ENCODE measurements around the gene CD82. TPM values are rescaled to one million over a fixed set of nuclear protein-coding genes. Genes with fewer than 3 reads are reported as not detected.

Gene CD82
- total RNA-seq, 1 donor from 2014 or later, result 228 TPM

DNA sequence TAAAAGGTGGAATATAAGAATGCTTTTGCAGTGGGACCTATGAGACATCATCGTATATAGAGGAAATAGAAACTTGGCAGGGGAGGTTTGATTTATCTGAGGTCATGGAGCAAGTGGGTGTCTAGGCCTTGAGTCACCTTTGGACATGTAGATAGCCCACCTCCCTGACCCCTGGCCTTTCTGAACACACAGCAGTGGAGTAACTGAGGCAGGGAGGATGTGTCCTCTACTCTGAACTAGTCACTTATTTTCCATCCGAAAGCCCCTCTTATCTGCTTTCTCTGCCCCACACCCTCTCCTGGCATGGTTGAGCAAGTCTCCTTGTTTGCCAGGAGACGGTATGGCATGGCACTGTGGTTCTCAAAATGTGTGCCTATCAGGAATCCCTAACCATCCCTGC lies 7.9 kb downstream of the CD82 start:
- intact Hi-C loops (cut with micrococcal nuclease), result no loop called here

DNA sequence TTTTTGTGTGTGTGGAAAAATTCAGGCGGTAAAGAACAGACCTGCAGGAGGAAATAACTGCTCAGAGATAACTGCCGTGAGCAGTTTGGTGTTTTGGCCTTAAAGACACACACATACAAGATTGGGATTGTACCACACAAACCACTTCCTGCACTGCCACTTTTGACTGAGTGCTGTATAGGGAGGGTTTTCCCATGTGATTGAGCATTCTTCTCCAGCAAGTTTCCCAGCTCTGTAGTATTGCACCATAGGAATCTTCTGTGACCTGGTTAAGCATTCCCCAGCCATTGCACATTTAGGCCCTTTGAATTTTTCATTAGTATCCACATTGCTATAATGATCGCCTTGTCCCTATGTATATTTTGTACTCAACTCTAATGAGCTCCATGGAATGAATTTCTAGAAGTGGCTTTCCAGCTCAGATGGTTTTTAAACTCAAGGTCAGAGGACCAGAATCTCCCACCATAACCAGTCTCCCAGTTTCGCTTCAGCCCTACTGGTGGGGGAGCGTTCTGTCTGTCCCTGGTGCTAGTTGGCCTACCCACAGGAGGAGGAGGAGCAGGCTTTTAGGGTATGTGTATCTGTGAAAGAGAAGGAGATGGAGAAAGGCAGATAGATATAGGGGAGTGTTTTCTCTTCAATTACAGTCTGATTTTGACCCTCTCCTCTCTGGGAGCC lies 9.3 kb downstream of the CD82 start:
- intact Hi-C loops (cut with micrococcal nuclease), result loop anchor here (1.0 kb wide), 3 partner anchors 9 to 38 kb away; partner anchors contain the start of gene CD82

DNA sequence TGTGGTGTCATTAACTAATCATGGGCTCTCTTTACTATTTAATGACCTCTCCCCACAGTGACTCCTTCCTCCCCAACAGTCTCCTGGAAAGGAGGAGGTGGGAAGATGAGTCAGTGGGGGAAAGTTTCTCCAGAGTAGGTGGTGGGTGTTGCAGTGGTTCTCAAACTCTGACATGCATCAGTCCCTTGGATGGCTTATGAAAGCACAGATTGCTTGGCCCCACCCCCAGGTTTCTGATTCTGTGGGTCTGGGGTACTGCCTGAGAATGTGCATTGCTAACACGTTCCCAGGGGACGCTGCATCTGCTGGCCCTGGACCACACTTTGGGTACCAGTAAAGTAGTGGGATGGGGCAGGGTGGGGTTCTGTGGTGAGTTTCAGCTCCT lies 9.8 kb downstream of the CD82 start:
- intact Hi-C loops (cut with micrococcal nuclease), result no loop called here

DNA sequence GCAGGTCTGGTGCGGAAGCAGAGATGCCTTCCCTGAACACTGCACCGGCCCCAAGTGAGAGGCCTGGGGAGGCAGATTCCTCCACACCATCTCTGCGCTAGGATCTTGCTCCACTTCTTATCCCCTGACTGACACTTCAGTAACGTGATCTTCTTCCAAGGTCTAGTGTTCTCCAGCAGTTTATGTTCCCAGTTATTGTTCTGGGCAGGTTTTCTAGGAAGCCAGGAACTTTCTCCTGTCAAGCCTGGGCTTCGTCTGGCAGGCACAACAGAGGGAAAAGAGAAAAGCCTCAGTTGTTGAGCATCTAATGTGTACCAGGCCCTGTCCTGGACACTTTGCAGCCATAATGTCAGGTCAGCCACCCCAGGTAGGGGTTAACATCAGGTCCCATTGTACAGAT lies 10.5 kb downstream of the CD82 start:
- intact Hi-C loops (cut with micrococcal nuclease), result no loop called here

DNA sequence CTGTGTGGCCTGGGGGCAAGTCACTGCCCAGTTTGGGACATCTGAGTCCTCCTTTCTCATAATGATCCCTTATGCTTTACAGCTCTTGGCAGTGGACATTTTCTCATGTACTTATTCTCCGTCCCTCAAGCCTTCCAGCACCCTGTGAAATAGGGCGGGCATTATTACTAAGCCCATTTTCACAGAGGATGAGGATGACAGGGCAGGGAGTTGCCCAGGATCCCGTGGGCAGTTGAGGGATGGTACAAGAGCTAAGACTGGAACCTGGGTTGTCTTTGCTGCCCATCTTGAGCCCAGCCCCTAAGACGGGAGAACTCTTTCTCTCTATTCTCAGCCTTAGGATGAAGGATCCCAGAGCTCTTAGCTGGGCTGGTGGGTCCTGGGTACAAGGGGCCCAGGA lies 11.2 kb downstream of the CD82 start:
- intact Hi-C loops (cut with micrococcal nuclease), result no loop called here

DNA sequence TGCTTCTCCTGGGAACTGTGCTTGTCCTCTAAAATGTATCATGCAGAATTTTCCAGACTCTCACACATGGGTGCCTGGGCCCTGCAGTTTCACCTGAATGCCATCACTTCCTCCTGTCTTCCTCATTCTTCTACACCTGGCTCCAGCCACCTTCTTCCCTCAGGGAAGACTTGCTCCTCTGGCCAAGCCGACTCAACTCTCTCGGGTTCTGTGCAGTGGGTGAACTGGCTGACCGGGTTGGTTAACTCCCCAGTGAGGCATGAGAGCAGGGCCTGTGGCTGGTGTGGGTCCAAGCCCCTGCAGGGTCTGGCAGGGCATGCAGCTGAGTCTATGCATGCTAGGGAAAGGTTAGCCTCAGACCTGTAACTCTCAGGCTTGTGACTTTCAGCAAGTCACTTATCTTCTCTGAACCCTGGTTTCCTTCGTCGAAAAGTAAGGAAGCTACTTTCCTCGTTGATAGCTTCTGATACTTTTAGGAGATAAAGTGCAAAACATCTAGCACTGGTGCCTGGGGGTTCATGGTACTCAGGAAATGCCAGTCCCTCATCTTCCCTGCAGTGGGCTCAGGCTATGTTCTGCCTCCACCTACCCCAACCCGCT lies 11.9 kb downstream of the CD82 start:
- intact Hi-C loops (cut with micrococcal nuclease), result no loop called here

DNA sequence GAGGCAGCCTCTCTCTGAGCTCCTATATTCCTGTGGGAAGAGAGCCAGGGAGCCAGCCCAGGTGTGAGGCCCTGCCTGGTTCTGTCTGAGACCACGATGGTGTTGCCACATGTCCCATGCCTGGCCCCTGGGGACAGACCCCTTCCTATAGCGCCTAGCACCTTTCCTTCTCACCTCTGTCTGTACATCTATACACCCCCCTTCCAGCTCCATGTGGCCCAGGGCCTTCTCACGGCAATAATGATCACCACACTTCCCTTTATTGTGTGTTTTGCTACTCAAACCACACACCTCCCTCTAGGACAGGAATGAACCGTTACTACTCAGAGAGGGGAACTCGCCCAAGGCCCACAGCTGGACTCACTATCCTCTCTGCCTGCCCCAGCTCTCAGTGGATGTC lies 12.8 kb downstream of the CD82 start:
- intact Hi-C loops (cut with micrococcal nuclease), result no loop called here

DNA sequence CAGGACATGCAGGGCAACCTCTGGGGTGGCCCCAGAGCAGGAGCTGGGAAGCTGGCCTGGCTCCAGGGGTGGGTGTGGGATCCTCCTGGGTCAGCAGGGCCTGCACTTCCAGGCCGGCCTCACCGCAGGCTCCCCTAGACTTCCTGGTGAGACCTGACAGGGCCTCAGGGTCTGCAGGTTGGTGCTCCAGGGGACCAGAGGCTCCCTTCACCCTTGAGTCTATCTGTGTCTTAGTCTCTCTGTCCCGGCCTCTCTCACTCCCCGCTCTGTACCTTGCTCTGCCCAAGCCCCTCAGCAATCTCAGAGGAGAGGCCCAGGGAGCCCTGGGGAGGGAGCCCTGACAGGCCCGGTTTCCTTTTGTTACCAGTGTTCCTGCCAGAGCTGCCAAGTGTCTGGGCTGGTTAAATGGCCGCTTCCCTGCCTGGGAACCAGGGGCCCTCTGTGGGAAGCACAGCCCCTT lies 13.9 kb downstream of the CD82 start:
- intact Hi-C loops (cut with micrococcal nuclease), result no loop called here

DNA sequence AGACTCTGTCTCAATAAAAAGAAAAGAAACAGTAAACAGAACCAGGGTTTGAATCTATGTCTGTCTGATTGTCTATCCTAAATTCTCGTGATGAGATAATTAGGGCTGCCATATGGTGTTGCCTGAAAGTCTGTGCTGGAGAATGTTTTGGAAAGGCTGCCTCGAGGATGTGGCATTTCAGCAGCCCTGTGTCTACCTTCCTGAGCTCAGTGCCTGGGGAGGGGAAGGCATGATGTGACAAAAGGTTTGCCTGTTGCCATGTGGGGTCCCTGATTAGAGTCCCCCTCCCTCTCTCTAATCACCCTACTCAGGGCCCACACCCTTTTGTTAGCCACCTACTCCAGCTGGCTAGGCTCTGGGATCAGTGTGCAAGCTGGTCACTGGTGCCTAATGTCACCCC lies 15.2 kb downstream of the CD82 start:
- intact Hi-C loops (cut with micrococcal nuclease), result no loop called here

DNA sequence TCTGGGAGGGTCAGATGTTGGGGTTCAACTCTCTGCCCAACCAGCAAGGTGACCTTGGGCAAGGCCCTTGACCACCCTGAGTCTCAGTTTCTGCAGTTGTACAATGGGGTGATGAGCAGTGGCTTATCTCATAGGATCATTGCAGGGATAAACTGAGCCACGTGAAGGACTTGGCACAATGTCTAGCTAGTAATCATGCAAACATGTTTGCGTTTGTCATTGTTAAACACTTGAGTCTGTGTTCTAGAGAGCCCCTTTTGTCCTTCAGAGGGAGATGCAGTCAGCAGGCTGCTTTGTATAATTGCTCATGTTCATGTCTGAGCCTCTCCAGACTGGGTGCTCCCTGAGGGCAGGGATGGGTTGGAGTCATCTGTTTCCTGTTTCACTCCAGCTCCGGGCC lies 15.8 kb downstream of the CD82 start:
- intact Hi-C loops (cut with micrococcal nuclease), result no loop called here

DNA sequence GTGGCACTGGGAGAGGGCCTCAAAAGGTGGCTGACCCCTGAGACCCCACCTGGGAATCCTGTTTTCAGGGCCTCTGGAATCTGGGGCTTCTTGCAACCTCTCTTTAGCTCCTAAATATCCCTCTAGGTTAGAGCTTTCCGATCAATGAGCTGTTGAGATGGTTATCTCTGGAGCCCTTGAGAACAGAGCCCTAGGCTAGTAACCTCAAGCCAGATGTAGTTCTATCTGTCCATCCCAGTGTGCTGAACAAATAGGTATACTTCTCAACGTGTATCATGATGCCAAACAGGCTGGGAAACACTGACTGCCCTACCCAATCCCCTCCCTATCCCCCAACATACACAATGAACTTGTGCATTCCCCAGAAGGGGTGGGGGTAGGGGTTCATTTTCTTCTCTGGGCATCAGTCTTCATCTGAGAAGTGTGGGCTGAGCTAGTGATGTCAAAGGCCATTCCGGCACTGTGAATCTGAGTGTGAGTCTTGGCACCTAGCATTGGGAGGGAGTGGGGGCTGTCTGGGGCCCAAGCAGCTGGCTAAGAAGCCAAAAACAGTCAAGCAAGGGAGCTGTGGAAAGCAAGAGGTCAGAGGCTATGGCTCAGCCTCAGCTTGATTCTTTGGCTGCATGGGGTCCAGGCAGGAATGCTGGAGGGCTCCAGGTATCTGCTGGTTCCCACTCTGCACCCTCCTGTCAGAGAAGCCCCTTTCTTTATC lies 17.3 kb downstream of the CD82 start:
- intact Hi-C loops (cut with micrococcal nuclease), result no loop called here

DNA sequence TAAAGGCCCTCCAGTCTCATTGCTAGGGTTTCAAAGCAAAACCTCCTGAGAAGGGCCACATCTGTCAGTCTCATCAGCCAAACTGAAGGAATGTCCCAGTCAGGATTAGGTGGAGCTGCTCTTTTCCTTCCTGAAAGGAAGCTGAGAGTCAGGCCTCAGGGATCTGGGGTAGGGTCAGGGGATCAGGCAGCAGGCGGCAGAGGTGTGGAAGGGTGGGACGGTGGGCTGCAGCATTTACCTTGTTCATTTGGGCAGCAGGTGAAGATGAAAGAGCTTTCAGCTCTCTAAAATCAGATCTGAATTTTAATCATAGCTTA lies 17.8 kb downstream of the CD82 start:
- intact Hi-C loops (cut with micrococcal nuclease), result no loop called here

DNA sequence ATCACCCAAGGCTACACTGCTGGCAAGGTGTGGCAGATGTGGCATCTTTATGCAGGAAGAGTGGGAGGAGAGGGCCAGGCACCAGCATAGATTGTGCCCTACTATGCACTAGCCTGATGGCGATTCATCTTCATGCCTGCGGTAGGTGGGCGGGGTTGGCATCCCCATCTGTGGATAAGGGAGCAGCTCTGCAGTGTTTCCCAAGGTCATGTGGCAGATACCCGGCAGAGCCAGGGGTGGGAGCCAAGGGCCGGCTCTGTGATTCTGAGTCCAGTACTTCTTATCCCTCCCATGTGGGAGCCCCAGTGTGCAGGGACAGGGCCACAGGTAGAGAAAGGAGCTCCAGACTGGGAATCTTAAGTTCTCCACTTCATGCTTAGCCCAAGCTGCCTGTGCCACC lies 20.0 kb downstream of the CD82 start:
- intact Hi-C loops (cut with micrococcal nuclease), result no loop called here

DNA sequence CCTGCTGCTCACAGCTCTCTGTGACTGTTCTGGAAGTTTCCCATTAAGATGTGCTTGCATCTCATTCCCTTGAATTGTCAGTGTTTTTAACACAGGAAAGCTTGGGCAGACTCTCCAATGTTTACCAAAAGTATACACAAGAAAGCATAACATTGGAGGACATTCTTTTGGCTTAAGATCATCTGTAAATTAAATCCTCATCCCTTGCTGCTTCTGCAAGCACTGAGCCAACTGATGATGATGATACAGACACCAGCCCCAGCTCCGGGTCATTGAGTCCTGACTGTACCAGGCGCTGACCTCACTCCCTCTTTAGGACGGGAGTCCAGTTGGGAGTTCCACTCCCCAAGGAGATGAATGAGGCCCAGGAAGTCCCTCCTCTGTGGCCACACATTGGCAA lies 23.8 kb downstream of the CD82 start:
- intact Hi-C loops (cut with micrococcal nuclease), result no loop called here

DNA sequence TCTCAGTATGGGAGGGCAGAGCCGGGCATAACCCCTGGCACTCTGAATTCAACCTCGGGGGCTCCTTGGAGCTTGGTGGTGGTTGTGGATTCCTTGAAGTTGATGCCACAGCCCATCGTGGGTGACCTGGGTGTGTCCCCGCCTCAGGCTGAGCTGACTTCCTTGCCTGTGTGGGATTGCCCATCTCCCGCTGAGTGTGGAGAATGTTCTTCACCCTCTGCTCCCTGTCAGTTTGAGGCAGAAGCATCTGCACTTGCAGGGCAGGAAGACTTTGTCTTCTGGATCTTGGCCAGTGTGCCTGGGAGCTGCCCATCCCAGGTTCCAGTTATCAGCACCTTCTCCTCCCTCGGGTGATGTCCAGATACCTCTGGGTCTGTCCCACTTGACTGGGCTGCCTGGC lies 25.3 kb downstream of the CD82 start:
- intact Hi-C loops (cut with micrococcal nuclease), result no loop called here

DNA sequence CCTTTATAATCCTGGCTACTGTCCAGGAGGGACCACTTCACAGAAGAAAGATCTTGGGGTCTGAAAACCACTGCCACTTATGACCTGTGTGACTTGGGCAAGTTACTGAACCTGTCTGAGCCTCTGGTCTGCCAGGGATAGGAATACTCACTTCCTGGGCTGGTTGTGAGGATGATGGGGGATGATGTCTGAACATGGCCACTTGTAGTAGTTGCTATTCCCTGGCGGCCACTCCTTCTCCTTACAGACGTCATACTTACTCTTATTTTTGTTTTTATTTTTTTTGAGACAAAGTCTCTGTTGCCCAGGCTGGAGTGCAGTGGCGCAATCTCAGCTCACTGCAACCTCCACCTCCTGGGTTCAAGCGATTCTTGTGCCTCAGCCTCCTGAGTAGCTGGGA lies 26.1 kb downstream of the CD82 start:
- intact Hi-C loops (cut with micrococcal nuclease), result no loop called here

DNA sequence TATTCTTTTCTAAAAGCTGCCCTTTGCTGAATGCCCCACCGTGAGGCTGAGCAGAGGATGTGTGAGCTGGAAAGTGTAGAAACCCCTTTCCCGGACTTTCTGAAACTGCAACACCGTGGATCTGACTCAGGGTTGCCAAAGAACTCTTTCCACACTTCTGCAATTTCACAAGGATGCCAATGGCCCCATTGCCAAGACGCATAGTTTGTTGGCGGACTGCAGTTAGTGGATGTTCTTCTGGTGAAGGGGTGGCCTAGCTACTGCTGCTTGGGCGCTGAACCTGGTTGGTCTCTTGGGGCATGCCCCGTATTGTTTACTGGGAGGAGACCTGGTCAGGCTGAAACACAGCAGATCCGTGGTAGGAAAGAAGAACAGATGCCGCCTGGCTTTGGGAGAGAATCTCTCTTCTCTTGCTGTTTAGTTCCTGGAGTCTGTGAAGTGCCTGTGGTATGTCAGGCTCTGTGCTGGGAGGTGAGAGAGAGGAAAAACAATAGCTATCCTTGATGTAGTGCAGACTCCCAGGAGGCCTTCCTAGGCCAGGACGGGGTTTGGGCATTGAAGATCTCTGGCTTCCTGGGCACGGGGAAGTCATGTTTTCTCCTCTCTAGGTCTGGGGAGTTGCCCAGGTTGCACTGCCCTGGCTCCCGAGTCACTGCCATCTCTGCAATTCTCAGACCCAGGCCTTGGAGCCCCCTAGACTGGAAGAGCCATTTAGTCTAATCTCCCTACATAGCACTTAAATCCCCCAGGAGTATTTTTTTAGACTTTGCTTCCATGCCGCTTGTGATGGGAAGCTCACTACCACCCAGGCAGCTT lies 26.9 kb downstream of the CD82 start:
- intact Hi-C loops (cut with micrococcal nuclease), result no loop called here

DNA sequence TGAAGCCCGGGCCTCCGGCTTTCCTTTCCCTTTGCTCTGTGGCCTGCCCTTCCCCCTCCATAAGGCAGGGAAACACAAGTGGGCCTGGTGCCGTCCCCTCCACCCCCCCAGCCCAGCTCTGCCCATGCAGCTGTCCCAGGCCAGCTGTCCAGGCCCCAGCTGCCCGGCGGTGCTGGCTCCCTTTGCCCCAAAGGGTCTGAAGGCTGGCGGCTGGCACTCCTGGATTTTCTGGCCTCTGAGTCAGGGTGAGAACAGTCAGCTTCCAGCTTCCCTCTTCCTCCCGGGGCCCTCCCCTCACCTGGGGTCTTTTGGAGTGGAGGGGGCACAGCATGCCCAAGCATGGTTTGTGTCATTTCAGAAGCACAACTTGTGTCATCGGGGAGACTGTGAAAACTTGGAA lies 27.8 kb downstream of the CD82 start:
- intact Hi-C loops (cut with micrococcal nuclease), result no loop called here

DNA sequence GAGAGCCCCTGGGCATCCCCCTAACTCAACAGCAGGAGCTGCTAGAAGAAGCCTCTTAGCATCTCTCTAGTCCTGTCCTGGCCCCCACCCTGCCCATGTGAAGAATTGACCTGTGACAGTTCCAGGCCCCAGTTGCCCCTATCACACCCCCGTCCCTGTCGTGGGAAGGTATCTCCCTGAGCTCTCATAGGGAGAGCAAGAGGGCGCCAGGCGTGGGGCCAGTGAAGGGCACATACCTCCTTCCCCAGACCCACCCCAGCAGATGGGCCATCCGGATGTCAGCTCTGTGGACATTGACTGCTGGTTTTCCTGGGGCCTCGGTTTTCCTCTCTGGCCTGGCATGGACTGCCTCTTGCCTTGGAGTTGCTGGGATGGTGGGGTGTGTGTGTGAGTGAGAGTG lies 29.5 kb downstream of the CD82 start:
- intact Hi-C loops (cut with micrococcal nuclease), result no loop called here

DNA sequence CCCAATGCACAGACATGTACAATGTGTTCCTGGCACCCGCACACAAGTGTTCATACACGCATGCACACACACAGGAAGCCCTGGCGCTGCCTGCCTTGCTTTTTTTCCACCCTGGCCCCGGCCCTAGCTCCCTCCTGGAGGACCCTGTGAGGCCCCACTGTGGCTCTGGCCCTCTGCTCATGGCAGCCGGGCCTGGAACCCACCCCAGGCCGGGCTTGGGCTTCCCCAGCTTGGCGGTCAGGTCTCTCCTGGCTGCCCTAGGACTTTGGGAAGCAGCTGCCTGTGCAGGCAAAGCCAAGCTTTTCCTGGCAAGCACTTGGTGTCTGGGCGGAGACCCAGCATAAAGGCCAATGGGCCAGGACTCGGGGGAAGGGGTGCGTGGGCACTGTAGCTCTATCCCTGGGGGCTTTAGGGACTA lies 30.5 kb downstream of the CD82 start:
- intact Hi-C loops (cut with micrococcal nuclease), result loop anchor here (1.0 kb wide), 1 partner anchor 22 kb away; no protein-coding TSS in a partner anchor

DNA sequence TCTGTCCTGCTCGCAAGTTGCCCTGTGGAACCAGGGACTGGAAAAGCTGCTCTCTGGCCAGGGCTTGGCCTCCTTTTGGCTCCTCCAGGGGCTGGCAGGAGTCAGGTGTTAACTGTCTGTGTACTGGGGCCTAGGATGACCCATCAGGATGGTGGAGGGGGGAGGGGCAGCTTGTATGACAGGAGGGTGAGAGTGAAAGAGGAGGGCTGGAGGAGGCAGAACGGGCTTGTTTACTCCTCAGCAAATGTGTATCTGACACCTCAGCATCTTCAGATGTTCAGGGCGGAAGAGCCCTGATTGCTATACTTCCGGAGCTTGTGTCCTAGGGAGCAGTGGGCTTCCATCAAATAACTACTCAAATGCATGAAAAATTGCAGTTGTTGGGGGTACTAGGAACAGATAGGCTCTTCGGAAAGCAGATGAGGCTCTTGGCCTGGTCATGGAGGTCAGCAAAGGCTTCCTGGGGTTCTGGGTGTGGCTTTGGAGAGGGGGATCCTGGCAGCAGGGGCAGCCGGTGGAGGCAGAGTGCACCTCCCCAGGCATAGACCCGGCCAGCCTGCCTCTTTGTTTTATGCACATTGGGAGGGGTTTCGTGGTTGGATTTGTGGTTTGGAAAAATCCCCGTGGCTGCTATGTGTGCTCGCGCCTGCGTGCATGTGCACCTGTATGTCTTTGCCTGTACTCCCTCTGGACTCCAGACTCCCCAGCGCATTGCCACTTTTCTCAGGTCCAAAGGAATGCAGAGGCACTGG lies 31.2 kb downstream of the CD82 start:
- intact Hi-C loops (cut with micrococcal nuclease), result loop anchor here (1.0 kb wide), 3 partner anchors 22 to 31 kb away; partner anchors contain the start of gene CD82
